GM21515 (cell line): ENCODE measurements around the gene CDK6.
A peak's percentile ranks its signal among the peaks of the same experiment; 100 is the strongest.

Experiments
- ATAC-seq: cut with Tn5 transposase; IDR thresholded peaks from one replicate; pipeline ENCODE4 v1.9.1; 2021; ENCODE audit not compliant: unreplicated experiment

The CDK6 gene

GRCh38 chr7:92847305-92847704 lies 10.9 kb upstream of the CDK6 start:
- ATAC-seq = no peak

GRCh38 chr7:92845736-92846135 lies 9.4 kb upstream of the CDK6 start:
- ATAC-seq = no peak

GRCh38 chr7:92843781-92844180 lies 7.4 kb upstream of the CDK6 start:
- no peak for ATAC-seq

- ATAC-seq = no peak
These were observed 6.8 kb upstream of the CDK6 start for GRCh38 chr7:92843034-92843760.

- no peak for ATAC-seq
These were observed 4.8 kb upstream of the CDK6 start for GRCh38 chr7:92841192-92841591.

- no peak for ATAC-seq
These were observed 3.9 kb upstream of the CDK6 start for GRCh38 chr7:92840316-92840715.

- ATAC-seq = no peak
These were observed 3.5 kb upstream of the CDK6 start for GRCh38 chr7:92839901-92840300.

- ATAC-seq = no peak
These were observed 2.6 kb upstream of the CDK6 start for GRCh38 chr7:92838934-92839333.

- ATAC-seq = no peak
These were observed 802 bp upstream of the CDK6 start for GRCh38 chr7:92837000-92837749.

GRCh38 chr7:92835851-92836488 lies 403 bp downstream of the CDK6 start:
- no peak for ATAC-seq

GRCh38 chr7:92835261-92835850 lies 1.0 kb downstream of the CDK6 start:
- no peak for ATAC-seq

- no peak for ATAC-seq
These were observed 1.7 kb downstream of the CDK6 start for GRCh38 chr7:92834507-92835260.

- peak; percentile 43 for ATAC-seq
These were observed 2.4 kb downstream of the CDK6 start for GRCh38 chr7:92833766-92834506.

GRCh38 chr7:92833024-92833765 lies 3.2 kb downstream of the CDK6 start:
- ATAC-seq = peak; percentile 59

- peak; percentile 0 for ATAC-seq
These were observed 3.8 kb downstream of the CDK6 start for GRCh38 chr7:92832534-92833023.

GRCh38 chr7:92831716-92832533 lies 4.4 kb downstream of the CDK6 start:
- no peak for ATAC-seq

- ATAC-seq = no peak
These were observed 5.8 kb downstream of the CDK6 start for GRCh38 chr7:92830532-92831110.

GRCh38 chr7:92830027-92830426 lies 6.3 kb downstream of the CDK6 start:
- no peak for ATAC-seq
